ENCODE measurements around the gene MB.

The MB gene

DNA sequence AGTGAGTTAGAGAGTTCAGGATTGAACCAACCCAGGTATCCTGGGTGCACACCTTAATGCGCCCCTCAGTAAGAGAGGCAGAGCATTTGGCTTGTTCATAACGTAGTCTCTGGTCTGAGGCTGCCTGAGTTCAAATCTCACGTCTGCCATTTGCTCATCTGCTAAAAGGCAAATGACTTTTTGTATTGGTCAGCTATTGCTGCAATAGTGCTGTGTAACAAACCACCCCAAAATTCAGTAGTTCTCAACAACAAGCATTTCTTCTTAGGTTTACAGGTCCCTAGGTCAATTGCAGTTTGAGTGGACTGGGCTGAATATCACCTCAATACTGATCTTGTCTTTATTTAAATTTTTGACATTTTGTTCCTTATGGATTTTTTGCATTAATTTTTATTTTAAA, 58.4 kb downstream of the MB start:
- no peaks in the 10 kb centered on the region for H3K79me2 ChIP-seq (ENCODE audit: low read length)
- no peak overlapping the region for H3K27ac ChIP-seq (ENCODE audit: low read length)
- H4K20me1 ChIP-seq (ENCODE audit: insufficient read depth, low read length): no peaks in the 10 kb centered on the region
- H3K4me3 ChIP-seq (ENCODE audit: low read length): no peak overlapping the region
- peaks cover 48% of the 10 kb centered on the region for H3K27me3 ChIP-seq (ENCODE audit: low read depth, low read length)
- H2AFZ ChIP-seq (ENCODE audit: low read depth, low read length): no peak overlapping the region
- H3K9ac ChIP-seq (ENCODE audit: low read length): no peak overlapping the region
- no peaks in the 10 kb centered on the region for H3K9me3 ChIP-seq (ENCODE audit: insufficient read depth, low read length)
- no peak overlapping the region for H3K4me2 ChIP-seq (ENCODE audit: low read length)
- TF ChIP-seq EZH2phosphoT487 (IDR thresholded peaks at IDR 0.05; ENCODE audit: low read depth): no peak
- TF ChIP-seq, protein P1, sequence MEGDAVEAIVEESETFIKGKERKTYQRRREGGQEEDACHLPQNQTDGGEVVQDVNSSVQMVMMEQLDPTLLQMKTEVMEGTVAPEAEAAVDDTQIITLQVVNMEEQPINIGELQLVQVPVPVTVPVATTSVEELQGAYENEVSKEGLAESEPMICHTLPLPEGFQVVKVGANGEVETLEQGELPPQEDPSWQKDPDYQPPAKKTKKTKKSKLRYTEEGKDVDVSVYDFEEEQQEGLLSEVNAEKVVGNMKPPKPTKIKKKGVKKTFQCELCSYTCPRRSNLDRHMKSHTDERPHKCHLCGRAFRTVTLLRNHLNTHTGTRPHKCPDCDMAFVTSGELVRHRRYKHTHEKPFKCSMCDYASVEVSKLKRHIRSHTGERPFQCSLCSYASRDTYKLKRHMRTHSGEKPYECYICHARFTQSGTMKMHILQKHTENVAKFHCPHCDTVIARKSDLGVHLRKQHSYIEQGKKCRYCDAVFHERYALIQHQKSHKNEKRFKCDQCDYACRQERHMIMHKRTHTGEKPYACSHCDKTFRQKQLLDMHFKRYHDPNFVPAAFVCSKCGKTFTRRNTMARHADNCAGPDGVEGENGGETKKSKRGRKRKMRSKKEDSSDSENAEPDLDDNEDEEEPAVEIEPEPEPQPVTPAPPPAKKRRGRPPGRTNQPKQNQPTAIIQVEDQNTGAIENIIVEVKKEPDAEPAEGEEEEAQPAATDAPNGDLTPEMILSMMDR (IDR thresholded peaks at IDR 0.05; ENCODE audit: low read depth, low read length): no peak
- no peaks in the 10 kb centered on the region for H3K36me3 ChIP-seq (replicated peaks; ENCODE audit: low read depth, low read length)
- peaks cover 7% of the 10 kb centered on the region; the same call in 1 of the 2 replicates for H3K4me1 ChIP-seq (ENCODE audit: low read length)

DNA sequence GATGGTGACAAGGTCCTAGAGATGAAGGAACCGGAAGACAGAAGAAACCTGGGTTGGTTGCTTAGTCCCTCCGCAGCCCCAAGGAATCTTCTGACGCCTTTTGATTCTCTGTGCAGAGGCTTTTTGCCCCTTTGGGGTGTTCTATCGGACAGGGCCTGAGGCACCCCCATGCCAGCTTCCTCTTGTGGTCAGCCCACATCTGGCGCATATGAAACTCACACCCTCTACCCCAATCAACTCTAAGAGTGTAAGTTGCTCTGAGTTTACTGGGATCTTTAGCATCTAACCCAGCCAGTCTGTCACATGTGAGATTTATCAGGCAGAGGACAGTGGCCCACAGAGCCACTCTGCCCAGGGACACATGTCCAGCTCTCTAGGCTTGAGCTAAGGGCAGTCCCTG, 59.1 kb downstream of the MB start:
- Histone ChIP-seq H3K36me3 (replicated peaks; ENCODE audit: low read depth, low read length) (no peaks in the 10 kb centered on the region), H3K79me2 (ENCODE audit: low read length) (no peaks in the 10 kb centered on the region), H4K20me1 (ENCODE audit: insufficient read depth, low read length) (no peaks in the 10 kb centered on the region), H3K4me2 (ENCODE audit: low read length) (no peak overlapping the region), H3K4me1 (ENCODE audit: low read length) (peaks cover 2% of the 10 kb centered on the region; the same call in 1 of the 2 replicates), H3K27me3 (ENCODE audit: low read depth, low read length) (peaks cover 48% of the 10 kb centered on the region), H3K9ac (ENCODE audit: low read length) (no peak overlapping the region), H3K4me3 (ENCODE audit: low read length) (no peak overlapping the region), H2AFZ (ENCODE audit: low read depth, low read length) (no peak overlapping the region), H3K27ac (ENCODE audit: low read length) (no peak overlapping the region), H3K9me3 (ENCODE audit: insufficient read depth, low read length) (no peaks in the 10 kb centered on the region)
- TF ChIP-seq EZH2phosphoT487 (IDR thresholded peaks at IDR 0.05; ENCODE audit: low read depth): no peak
- TF ChIP-seq, protein P1 (IDR thresholded peaks at IDR 0.05; ENCODE audit: low read depth, low read length): no peak

All from OCI-LY3 (cell line).